HEK293T (cell line): ENCODE results near the gene MIEF2.

Experiments used
- FOXA1 ChIP-seq: fragments of 450-650 bp; IDR thresholded peaks from 2 replicates; pipeline ENCODE4 v1.6.1; 2016; ENCODE audit warnings: mild to moderate bottlenecking
- HDGF ChIP-seq: fragments of 450-650 bp; IDR thresholded peaks from 2 replicates; pipeline ENCODE4 v1.6.1; 2017; ENCODE audit warnings: antibody characterized with exemption, borderline replicate concordance
- LEF1 ChIP-seq: fragments of 450-650 bp; IDR thresholded peaks from 2 replicates; pipeline ENCODE4 v1.6.1; 2017; ENCODE audit warnings: mild to moderate bottlenecking, borderline replicate concordance
- NFRKB ChIP-seq: fragments of 450-650 bp; IDR thresholded peaks from 2 replicates; pipeline ENCODE4 v1.6.1; 2016; ENCODE audit warnings: mild to moderate bottlenecking, moderate library complexity
- SUZ12 ChIP-seq: fragments of 450-650 bp; IDR thresholded peaks from 2 replicates; pipeline ENCODE4 v1.6.1; 2016; ENCODE audit warnings: mild to moderate bottlenecking
- TF ChIP-seq, protein P1 (sequence below): fragments of 450-650 bp; IDR thresholded peaks from 2 replicates; pipeline ENCODE4 v1.6.1; 2016

DNA sequence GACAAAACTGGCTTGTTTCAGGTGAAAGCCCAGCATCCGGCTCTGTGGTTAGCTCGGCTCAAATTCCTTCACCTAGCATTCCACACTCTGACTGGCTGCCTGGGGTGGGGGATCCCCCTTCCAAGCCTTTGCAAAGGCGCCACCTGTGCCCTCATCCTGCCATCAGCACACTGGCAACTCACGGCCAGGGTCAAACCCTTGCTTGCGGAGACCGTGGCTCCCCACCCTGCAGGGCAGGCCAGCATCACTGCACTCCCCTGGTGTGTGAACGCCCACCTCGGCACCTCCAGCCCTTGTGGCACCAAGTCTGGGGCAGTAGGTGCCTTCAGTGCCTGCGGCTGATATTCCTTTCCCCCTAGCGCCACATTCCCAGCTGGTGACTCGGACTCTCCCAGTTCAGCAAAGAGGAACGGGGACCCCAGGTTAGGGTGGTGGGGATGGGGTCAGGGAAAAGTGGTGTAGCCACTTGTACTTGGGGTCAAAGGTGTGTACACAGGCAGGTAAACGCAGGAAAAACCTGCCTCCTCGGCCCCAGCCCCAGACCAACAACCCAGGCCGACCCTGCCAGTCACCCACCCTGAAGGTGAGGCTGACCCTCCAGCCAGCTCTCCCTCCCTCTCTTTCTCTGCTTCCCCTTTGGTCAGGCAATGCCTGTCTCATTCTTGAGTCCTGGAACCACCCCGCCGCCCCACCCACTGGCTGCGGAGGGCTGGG lies 3.0 kb upstream of the MIEF2 start:
- TF ChIP-seq HDGF (no peak), SUZ12 (no peak), LEF1 (no peak), NFRKB (no peak), FOXA1 (no peak)
- TF ChIP-seq, protein P1, sequence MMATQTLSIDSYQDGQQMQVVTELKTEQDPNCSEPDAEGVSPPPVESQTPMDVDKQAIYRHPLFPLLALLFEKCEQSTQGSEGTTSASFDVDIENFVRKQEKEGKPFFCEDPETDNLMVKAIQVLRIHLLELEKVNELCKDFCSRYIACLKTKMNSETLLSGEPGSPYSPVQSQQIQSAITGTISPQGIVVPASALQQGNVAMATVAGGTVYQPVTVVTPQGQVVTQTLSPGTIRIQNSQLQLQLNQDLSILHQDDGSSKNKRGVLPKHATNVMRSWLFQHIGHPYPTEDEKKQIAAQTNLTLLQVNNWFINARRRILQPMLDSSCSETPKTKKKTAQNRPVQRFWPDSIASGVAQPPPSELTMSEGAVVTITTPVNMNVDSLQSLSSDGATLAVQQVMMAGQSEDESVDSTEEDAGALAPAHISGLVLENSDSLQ: no peak
